ENCODE data around the gene SRBD1. TPM values are rescaled to one million over a fixed set of nuclear protein-coding genes. Genes with fewer than 3 reads are reported as not detected.

The SRBD1 gene
- total RNA-seq, 1 donor from 2014 or later: 13.8 TPM

GRCh38 chr2:45575881-45576280, 35.2 kb downstream of the SRBD1 start:
- TF ChIP-seq, protein P1, sequence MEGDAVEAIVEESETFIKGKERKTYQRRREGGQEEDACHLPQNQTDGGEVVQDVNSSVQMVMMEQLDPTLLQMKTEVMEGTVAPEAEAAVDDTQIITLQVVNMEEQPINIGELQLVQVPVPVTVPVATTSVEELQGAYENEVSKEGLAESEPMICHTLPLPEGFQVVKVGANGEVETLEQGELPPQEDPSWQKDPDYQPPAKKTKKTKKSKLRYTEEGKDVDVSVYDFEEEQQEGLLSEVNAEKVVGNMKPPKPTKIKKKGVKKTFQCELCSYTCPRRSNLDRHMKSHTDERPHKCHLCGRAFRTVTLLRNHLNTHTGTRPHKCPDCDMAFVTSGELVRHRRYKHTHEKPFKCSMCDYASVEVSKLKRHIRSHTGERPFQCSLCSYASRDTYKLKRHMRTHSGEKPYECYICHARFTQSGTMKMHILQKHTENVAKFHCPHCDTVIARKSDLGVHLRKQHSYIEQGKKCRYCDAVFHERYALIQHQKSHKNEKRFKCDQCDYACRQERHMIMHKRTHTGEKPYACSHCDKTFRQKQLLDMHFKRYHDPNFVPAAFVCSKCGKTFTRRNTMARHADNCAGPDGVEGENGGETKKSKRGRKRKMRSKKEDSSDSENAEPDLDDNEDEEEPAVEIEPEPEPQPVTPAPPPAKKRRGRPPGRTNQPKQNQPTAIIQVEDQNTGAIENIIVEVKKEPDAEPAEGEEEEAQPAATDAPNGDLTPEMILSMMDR (IDR thresholded peaks at IDR 0.05; ENCODE audit: unreplicated experiment): no peak
- H3K9me3 Mint-ChIP-seq (ENCODE audit: low read depth): peaks cover 7% of the 10 kb centered on the region
- no peak overlapping the region for H3K27ac Mint-ChIP-seq
- peaks cover 1% of the 10 kb centered on the region for H3K4me1 Mint-ChIP-seq (ENCODE audit: low read depth)
- peaks cover 19% of the 10 kb centered on the region for H3K36me3 Mint-ChIP-seq (ENCODE audit: insufficient read depth)
- H3K27me3 Mint-ChIP-seq: no peaks in the 10 kb centered on the region
- no peak overlapping the region for H3K4me3 Mint-ChIP-seq (ENCODE audit: low read depth)
- DNase-seq (ENCODE audit: low spot score, unreplicated experiment): no peak

DNA sequence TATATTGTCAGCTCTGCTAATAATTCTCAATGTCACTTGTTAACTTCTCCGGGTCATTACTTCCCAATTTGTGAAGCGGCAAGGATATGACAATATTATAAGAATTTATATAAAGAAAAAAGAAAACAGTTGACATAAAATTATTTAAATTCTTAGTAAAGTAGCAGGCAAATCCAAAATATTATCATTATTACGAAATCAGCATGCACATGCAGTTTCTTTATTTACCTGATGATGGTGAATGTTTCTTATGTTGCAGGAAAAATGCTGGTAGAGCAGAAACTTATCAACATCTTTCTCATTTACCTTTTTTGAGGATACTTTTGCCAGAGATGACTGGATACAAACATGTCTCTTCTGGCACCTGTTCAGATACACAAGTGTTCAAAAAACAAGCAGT, 38.1 kb downstream of the SRBD1 start:
- H3K27ac Mint-ChIP-seq: no peak overlapping the region
- H3K4me3 Mint-ChIP-seq (ENCODE audit: low read depth): no peak overlapping the region
- H3K36me3 Mint-ChIP-seq (ENCODE audit: insufficient read depth): peaks cover 21% of the 10 kb centered on the region
- H3K9me3 Mint-ChIP-seq (ENCODE audit: low read depth): peaks cover 7% of the 10 kb centered on the region
- no peaks in the 10 kb centered on the region for H3K27me3 Mint-ChIP-seq
- TF ChIP-seq, protein P1 (IDR thresholded peaks at IDR 0.05; ENCODE audit: unreplicated experiment): no peak
- H3K4me1 Mint-ChIP-seq (ENCODE audit: low read depth): no peaks in the 10 kb centered on the region
- DNase-seq (ENCODE audit: low spot score, unreplicated experiment): no peak

GRCh38 chr2:45571940-45572339, 39.1 kb downstream of the SRBD1 start:
- Mint-ChIP-seq H3K4me3 (ENCODE audit: low read depth) (no peak overlapping the region), H3K27me3 (no peaks in the 10 kb centered on the region), H3K4me1 (ENCODE audit: low read depth) (no peaks in the 10 kb centered on the region), H3K9me3 (ENCODE audit: low read depth) (peaks cover 7% of the 10 kb centered on the region), H3K36me3 (ENCODE audit: insufficient read depth) (peaks cover 21% of the 10 kb centered on the region), H3K27ac (no peak overlapping the region)
- TF ChIP-seq, protein P1 (IDR thresholded peaks at IDR 0.05; ENCODE audit: unreplicated experiment): no peak
- no peak for DNase-seq (ENCODE audit: low spot score, unreplicated experiment)

DNA sequence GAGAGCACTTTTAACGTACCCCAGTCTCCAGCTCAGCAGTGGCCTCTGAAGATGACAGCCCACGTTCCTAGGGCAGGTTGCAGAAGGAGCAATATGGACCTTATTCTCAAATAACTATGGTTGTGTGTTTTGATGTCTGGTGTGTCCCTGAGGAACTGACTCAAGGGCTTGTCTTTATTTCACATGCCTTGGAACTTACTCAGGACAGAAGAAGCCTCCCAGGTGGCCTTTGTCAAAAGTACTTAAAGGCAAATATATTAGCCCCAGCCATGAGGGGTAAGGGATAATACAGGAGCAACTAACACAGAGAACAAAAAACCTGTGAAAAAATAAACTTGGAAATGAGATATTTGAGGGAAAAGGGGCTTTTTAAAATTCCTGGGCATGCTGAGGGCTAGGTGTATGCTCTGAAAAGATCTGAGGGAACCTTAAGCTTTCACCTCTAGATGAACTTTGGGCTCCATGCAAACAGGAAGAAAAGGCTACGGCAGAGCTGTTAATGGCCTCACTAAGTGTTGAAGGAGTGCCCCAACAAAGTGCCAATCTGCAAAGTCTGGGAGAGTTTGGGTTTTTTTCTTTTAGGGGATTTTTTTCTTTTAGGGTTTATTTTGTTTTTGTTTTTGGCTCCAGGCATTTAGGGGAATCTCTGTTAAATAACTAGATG, 40.3 kb downstream of the SRBD1 start:
- H3K4me3 Mint-ChIP-seq (ENCODE audit: low read depth): no peak overlapping the region
- DNase-seq (ENCODE audit: low spot score, unreplicated experiment): no peak
- no peaks in the 10 kb centered on the region for H3K4me1 Mint-ChIP-seq (ENCODE audit: low read depth)
- H3K27me3 Mint-ChIP-seq: no peaks in the 10 kb centered on the region
- peaks cover 21% of the 10 kb centered on the region for H3K36me3 Mint-ChIP-seq (ENCODE audit: insufficient read depth)
- TF ChIP-seq, protein P1 (IDR thresholded peaks at IDR 0.05; ENCODE audit: unreplicated experiment): no peak
- H3K9me3 Mint-ChIP-seq (ENCODE audit: low read depth): peaks cover 7% of the 10 kb centered on the region
- no peak overlapping the region for H3K27ac Mint-ChIP-seq

DNA sequence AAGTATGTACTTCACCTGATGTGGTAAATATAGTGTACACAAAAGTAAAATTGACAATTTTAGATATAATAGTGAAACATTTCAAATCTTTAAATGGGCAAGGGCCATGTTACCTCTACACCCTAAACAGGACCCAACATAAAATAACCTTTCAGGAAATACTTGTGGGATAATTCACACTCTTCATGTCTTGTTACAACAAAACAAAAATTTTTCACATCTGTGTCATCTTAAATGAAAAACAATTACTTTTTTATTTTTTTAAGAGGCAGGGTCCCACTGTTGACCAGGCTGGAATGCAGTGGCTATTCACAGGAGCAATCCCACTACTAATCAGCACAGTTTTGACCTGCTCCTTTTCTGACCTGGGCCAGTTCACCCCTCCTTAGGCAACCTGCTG, 42.1 kb downstream of the SRBD1 start:
- peaks cover 4% of the 10 kb centered on the region for H3K4me1 Mint-ChIP-seq (ENCODE audit: low read depth)
- H3K9me3 Mint-ChIP-seq (ENCODE audit: low read depth): peaks cover 7% of the 10 kb centered on the region
- no peak for DNase-seq (ENCODE audit: low spot score, unreplicated experiment)
- no peaks in the 10 kb centered on the region for H3K27me3 Mint-ChIP-seq
- H3K36me3 Mint-ChIP-seq (ENCODE audit: insufficient read depth): peaks cover 21% of the 10 kb centered on the region
- no peak overlapping the region for H3K4me3 Mint-ChIP-seq (ENCODE audit: low read depth)
- no peak overlapping the region for H3K27ac Mint-ChIP-seq
- TF ChIP-seq, protein P1 (IDR thresholded peaks at IDR 0.05; ENCODE audit: unreplicated experiment): no peak
